NB4 (cell line): ENCODE results near the gene INO80.

Experiments
- CTCF ChIP-seq: IDR thresholded peaks from one replicate; pipeline ENCODE4 v1.5.1; 2012; ENCODE audit warnings: low read depth, low read length
- MYC ChIP-seq: IDR thresholded peaks from 2 replicates; pipeline ENCODE4 v1.6.1; 2011; ENCODE audit warnings: low read depth, low read length
- POLR2A ChIP-seq: IDR thresholded peaks from 2 replicates; pipeline ENCODE4 v1.6.1; 2011; ENCODE audit warnings: mild to moderate bottlenecking; ENCODE audit not compliant: insufficient read length; ENCODE audit errors: extremely low read depth

DNA sequence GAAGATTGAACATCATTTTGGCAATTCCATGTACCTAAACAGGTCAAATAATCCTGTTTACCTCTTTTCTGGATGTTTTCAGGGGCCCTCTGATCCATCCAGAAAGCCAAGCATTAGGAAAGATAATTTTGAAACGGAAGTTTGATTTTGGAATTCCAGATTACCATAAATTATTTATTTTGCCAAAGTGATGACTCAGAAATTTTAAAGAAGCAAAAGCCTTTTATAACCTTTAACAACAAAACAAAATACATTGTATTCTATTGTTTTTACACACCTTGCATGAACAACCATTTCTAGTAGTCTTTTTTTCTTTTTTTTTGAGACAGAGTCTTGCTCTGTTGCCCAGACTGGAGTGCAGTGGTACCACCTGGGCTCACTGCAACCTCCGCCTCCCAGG, 32.0 kb upstream of the INO80 start:
- no peak for TF ChIP-seq CTCF
- TF ChIP-seq POLR2A: no peak
- no peak for TF ChIP-seq MYC
